Choroid plexus epithelial cell (primary cell): ENCODE data around the gene PLA2G2A.
"Not testable (repeated sequence)": the region's sequence is repeated elsewhere in the genome, so short reads cannot be mapped to it uniquely, and the experiment has no call there.

Source experiments
- DNase-seq: peaks from one replicate; pipeline ENCODE4 v3.0.0-alpha.2; 2010; ENCODE audit warnings: low read depth
- H3K4me3 ChIP-seq: 2 replicates; pipeline ENCODE4 v1.5.1; 2011; ENCODE audit warnings: low read depth, mild to moderate bottlenecking, control low read depth, low read length, moderate library complexity
- TF ChIP-seq, protein P1 (sequence below): conservative IDR thresholded peaks from 2 replicates; pipeline ENCODE4 v1.5.1; 2011; ENCODE audit warnings: low read depth, mild to moderate bottlenecking, control low read depth, inconsistent platforms, low read length, moderate library complexity

PLA2G2A gene

DNA sequence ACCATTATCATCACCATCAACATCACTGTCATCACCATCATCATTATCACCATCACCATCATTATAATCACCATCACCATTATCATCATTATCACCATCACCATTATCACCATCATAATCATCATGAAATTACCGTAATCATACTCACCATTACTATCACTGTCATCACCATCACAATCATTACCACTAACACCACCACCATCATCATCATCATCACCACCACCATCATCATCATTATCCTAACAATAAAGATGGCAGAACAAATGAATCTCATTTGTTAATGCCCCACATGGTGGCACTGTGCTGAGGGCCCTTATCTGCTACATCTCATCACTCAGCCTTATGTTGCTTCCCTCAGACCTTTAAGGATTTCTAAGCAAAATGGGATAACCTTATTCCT, 46.6 kb downstream of the PLA2G2A start:
- DNase-seq = no peak
- H3K4me3 ChIP-seq = no peak overlapping the region
- TF ChIP-seq, protein P1, sequence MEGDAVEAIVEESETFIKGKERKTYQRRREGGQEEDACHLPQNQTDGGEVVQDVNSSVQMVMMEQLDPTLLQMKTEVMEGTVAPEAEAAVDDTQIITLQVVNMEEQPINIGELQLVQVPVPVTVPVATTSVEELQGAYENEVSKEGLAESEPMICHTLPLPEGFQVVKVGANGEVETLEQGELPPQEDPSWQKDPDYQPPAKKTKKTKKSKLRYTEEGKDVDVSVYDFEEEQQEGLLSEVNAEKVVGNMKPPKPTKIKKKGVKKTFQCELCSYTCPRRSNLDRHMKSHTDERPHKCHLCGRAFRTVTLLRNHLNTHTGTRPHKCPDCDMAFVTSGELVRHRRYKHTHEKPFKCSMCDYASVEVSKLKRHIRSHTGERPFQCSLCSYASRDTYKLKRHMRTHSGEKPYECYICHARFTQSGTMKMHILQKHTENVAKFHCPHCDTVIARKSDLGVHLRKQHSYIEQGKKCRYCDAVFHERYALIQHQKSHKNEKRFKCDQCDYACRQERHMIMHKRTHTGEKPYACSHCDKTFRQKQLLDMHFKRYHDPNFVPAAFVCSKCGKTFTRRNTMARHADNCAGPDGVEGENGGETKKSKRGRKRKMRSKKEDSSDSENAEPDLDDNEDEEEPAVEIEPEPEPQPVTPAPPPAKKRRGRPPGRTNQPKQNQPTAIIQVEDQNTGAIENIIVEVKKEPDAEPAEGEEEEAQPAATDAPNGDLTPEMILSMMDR = no peak

DNA sequence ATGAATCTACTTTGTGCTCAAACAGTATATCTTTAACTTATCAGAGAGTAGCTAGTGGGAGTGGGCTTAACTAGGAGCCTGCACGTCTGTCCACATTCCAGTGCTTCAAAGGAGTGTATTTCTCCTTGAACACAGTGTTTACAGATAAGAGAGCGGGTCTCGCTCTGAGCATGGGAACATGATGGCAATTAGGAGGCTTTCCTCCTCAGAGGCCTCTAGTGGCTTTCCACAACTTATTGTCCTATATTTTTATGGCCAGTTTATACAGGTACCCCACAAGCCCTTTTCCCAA, 52.3 kb downstream of the PLA2G2A start:
- not testable (repeated sequence) for DNase-seq, H3K4me3 ChIP-seq

DNA sequence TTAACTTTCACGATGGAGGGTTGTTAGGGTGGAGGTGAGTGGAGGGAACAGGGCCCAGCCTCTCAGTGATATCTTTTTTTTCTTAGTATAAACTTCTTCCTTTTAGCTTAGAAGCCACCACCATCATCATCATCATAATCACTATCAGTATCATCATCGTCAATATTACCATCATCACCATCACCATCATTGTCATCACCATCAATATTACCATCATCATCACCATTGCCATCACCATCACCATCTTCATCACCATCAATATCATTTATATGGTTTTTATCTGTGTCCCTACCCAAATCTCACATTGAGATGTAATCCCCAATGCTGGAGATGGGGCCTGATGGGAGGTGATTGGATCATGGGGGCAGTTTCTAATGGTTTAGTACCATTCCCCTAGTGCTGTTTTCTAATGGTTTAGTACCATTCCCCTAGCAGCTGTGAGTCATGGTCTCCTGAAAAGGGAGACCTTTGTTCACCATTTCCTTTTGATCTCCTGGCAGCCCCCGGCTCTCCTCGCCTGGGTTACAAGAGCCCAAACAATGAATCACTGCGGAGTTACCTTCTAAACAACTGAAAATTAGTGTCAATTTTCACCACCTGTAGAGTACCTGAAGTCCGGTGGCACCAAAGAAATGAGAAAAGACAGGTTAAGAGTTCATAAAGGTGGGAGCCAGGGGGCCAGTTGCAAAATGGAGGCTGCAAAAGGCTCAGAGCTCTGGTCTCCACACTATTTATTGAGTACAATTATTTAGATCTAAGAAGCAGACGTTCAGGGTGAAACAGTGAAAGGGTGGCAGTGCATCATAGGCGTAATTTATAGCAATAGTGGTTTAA, 52.9 kb downstream of the PLA2G2A start:
- TF ChIP-seq, protein P1 = no peak
- DNase-seq = no peak
- H3K4me3 ChIP-seq = no peak overlapping the region
